GM23248 (cell line): ENCODE data around the gene PBOV1.

ENCODE experiments used
- EZH2 ChIP-seq: fragments of 200-600 bp; sonication (generic); IDR thresholded peaks from 2 replicates; pipeline ENCODE4 v1.6.1; 2018; ENCODE audit warnings: antibody characterized with exemption, mild to moderate bottlenecking; ENCODE audit not compliant: insufficient read depth, poor library complexity, severe bottlenecking
- EZH2phosphoT487 ChIP-seq: fragments of 200-600 bp; sonication (generic); IDR thresholded peaks from 2 replicates; pipeline ENCODE4 v1.6.1; 2018; ENCODE audit warnings: antibody characterized with exemption, moderate library complexity, mild to moderate bottlenecking, low read depth; ENCODE audit not compliant: insufficient read depth

DNA sequence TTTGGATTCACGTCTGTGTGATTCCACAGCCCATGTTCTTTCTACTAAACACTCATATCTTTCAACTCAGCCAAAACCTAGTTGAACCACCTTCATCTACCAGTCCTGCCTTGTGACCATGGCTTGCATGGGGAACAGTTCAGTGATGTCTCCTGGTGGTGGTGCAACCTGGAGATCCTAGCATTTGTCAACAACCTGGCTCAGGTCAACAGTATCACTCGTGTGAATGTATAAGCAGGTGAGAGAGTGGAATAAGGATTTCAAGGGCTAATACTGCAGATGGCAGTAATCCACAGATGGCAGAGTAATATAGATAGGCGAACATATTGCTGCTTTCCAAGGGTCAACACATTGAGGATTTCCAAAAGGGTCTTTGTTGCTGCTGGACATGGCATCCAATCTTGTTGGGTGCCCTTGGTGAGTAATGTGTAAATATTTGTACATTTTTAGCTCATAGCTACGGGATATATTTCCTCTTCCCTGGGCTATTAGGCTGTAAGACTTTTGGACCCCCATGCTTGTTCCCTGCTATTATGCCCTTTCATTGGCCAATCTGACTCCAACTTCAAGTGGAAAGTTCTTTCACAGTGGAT is 13.4 kb downstream of the PBOV1 start:
- TF ChIP-seq EZH2phosphoT487 (no peak), EZH2 (no peak)
